ENCODE results near the gene NHERF2. TPM values are rescaled to one million over a fixed set of nuclear protein-coding genes. Genes with fewer than 3 reads are reported as not detected.
"Not testable (repeated sequence)": the region's sequence is repeated elsewhere in the genome, so short reads cannot be mapped to it uniquely, and the experiment has no call there.

Gene NHERF2
- total RNA-seq, 1 donor from 2014 or later, result 235 TPM

DNA sequence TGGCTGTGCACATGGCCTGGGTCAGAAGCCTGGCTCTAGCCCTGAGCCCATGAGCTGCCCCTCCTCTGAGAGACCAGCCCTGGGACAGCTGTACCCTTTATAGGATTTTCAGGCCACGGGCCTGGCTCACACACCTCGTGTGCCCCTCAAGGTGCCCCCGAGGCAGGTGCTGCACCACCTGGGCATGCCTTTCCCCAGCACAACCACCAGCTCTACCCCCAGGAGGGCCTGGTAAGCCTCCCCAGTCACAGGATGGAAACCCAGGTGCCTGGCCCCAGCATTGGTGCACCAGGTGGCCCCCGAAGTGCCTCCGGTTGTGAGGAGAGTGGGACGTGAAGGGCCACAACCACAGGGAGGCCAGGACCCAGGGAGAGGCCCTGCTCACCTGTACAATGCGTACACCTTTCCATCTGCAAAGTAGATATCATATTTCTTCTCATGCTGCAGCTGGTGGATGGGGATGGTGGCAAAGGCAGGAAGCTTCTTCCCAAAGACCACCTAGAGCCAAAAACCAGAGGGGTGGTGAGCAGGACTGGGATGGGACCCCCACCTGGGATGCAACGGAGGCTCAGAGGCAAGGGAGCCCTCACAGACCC lies 23.4 kb upstream of the NHERF2 start:
- intact Hi-C loops (cut with micrococcal nuclease), result no loop called here
- ATAC-seq (no peak), DNase-seq (peak; percentile 25)

GRCh38 chr16:2003827-2004641 lies 22.7 kb upstream of the NHERF2 start:
- intact Hi-C loops (cut with micrococcal nuclease), result no loop called here
- ATAC-seq, result peak; percentile 88

DNA sequence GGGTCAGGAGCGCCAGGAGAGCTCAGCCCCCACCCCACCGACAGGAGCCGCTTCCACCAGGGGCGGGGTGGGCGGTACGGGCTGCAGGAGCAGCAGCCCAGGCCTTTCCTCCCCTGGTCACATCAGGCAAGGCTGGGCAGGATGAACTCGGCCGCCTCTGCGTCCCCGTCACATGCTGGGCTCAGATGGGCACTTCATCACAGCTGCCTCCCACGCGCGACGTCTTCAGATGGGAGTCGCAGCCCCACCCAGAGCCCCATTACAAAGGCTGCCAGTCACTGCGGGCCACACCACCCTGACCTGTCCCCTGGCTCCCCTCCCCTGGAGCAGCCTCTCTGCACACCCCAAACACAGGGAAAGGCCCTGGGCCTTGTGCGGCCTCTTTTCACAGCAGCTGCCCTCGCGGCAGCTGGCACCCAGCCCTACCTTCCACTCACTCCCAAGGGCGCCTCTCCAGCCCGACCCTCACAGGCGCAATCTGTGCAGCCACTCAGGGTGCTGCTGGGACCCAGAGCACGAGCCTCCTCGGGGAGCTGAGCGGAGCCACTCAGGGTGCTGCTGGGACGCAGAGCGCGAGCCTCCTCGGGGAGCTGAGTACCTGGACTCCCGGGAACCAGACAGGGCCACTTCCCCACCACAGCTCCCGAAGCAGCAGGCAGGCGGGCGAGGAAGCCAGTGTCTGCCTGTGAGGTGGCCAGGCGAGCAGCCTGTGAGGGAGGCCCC lies 21.7 kb upstream of the NHERF2 start:
- intact Hi-C loops (cut with micrococcal nuclease), result no loop called here
- DNase-seq (peak; percentile 32), ATAC-seq (no peak)

More at GRCh38 chr16:2003827-2004641, 22.7 kb upstream of the NHERF2 start:
- peak; percentile 95 for DNase-seq

- intact Hi-C loops (cut with micrococcal nuclease), result no loop called here
- DNase-seq (no peak), ATAC-seq (no peak)
Observed at GRCh38 chr16:2005646-2006045, 21.1 kb upstream of the NHERF2 start.

DNA sequence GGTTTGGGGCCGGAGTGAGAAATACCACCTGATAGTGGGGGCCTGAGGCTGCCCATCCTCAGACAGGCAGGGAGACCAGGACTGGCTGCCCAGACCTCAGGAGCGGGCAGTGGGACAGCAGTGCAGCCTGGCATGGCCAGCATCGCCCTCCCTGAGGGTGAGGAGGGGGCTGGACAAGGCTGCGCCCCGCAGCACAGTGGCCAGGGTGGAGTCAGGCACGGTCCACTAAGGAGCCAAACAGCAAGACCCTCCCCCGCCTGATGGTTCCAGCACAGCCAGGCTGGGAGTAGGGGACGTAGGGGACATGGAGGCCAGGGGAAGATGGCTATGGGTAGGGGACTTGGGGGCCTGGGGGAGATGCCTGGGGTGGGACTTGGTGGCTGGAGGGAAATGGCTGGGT lies 20.4 kb upstream of the NHERF2 start:
- DNase-seq, result no peak
- no peak for ATAC-seq
- intact Hi-C loops (cut with micrococcal nuclease), result no loop called here

GRCh38 chr16:2007081-2007836 lies 19.4 kb upstream of the NHERF2 start:
- intact Hi-C loops (cut with micrococcal nuclease), result no loop called here
- DNase-seq (peak; percentile 19), ATAC-seq (no peak)

DNA sequence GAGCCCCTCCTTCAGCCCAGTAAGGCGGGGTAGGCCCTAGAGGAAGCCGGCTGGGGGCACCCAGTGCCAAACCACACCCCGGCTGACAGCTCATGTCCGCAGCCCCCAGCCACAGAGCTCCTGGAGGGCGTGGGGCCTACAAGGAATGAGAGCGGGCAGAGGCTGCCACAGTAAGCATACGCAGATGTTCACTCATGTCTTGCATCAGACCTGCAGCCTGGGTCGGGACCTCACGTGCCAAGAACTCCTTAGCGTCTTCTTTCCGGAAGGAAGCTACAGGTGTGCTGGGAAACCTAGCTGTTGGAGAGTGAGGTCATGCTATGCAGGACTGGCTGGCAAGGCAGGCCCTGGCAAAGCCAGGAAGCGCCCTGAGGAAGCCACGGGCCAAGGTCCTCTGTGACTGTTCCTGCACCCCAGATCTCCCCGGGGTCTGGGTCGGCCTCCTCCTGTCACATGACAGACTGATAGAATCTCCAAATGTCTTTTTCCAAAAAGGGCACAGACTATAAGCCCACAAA lies 18.6 kb upstream of the NHERF2 start:
- intact Hi-C loops (cut with micrococcal nuclease), result no loop called here
- DNase-seq (peak; percentile 41), ATAC-seq (no peak)

DNA sequence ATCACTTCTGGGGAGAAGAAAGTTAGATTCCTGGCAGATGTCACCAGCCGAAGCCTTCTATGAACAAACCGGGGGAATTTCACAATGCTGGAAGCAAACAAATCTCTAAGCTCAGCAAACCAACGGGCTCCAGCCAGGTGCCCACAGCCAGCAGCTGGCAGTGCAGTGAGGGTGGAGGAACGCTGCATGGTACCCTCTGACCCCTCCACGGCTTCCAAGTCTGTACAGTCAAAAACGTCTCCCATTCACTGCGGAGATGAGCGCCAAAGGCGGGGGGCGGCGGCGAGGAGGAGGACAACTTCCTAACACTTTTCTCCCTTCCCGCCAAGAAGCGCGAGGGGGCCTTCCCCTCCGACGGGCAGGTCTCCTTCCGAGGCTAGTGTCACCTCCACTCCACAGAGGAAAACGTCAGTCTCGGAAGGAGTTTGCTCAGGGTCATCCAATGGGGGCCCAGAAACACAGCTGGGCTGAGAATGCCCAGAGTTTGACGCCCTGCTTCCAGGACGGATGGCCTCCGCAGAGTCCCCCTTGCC lies 18.0 kb upstream of the NHERF2 start:
- peak; percentile 36 for DNase-seq
- no peak for ATAC-seq
- intact Hi-C loops (cut with micrococcal nuclease), result no loop called here

DNA sequence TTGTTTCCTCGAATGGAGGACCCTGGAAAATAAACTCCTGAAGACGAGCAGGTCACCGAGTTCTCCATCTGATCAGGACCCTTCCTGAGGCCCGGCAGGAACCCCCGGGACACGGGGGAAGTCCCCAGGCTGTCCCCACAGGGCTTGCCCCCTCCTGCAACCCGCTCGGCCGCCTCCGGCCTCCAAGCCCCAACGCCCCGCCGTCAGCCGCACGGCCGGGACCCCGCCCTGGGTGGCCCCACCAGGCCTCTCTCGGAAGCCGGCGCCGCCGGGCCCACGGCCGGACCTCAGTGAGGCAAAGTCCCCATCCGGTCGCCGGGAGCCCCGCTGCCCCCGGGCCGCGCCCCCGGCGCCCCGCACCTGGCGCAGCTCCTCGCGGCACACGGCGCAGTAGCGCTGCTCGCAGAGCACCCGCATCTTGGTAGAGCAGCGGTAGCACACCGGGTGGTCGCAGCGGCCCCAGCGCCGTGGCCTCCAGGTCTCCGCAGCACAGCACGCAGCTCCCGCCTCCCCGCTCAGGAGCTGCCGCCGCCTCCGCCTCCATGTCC lies 17.5 kb upstream of the NHERF2 start:
- intact Hi-C loops (cut with micrococcal nuclease), result no loop called here
- peak; percentile 49 for DNase-seq
- peak; percentile 3 for ATAC-seq

GRCh38 chr16:2009791-2010510 lies 16.8 kb upstream of the NHERF2 start, which contains the start of gene ZNF598:
TSS of gene ZNF598 (minus strand) at chr16:2009821.
- DNase-seq (peak; percentile 93), ATAC-seq (peak; percentile 96)
- intact Hi-C loops (cut with micrococcal nuclease), result no loop called here

DNA sequence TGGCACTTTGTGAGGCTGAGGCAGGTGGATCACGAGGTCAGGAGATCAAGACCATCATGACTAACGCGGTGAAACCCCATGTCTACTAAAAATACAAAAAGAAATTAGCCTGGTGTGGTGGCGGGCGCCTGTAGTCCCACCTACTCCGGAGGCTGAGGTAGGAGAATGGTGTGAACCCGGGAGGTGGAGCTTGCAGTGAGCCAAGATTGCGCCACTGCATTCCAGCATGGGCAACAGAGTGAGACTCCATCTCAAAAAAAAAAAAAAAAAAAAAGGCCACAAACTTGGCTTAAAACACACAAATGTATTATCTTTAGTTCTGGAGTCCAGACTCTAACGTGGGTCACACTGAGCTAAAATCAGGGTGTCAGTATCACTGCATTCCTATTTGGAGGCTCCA lies 15.0 kb upstream of the NHERF2 start:
- ATAC-seq; DNase-seq; intact Hi-C loops (cut with micrococcal nuclease): not testable (repeated sequence)

DNA sequence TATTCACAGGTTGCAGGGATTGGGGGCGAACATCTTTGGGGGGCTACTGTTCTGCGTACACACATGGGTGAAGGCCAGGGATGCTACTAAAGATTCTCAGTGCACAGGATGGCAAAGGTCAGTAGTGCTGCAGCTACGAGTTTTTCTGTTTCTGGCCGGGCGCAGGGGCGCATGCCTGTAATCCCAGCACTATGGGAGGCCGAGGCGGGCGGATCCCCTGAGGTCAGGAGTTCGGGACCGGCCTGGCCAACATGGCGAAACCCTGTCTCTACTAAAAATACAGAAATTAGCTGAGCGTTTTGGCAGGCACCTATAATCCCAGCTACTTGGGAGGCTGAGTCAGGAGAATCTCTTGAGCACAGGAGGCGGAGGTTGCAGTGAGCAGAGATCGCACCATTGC lies 13.2 kb upstream of the NHERF2 start:
- DNase-seq (no peak), ATAC-seq (no peak)
- intact Hi-C loops (cut with micrococcal nuclease), result no loop called here

DNA sequence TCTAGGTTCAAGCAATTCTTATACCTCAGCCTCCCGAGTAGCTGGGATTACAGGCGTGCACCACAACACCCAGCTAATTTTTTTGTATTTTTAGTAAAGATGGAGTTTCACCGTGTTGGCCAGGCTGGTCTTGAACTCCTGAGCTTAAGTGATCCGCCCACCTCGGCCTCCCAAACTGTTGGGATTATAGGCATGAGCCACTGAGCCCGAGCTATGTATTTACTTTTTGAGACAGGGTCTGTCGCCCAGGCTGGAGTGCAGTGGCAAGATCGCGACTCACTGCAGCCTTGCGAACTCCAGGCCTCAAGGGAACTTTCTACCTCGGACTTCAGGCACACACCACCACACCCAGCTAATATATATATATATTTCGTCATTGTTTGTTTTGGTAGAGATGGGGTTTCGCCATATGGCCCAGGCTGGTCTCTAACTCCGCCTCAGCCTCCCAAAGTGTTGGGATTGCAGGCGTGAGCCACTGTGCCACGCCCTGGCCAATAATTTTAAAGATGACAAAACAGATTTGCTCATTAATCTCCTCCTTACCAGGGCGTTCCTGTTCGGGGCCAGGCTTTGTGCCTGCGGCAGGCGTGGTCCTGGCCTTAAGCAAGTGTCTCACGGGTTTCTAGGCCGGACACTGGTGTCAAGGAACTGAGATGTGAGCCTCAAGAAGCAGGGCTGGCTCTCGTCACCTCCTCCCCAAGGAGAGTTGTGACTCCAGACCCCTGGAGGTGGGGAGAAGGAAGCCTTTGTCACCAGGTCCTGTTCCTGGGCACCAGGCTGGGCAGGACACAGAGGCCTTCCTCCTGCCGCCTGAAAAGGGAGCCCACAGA lies 11.4 kb upstream of the NHERF2 start:
- ATAC-seq (no peak), DNase-seq (no peak)
- intact Hi-C loops (cut with micrococcal nuclease), result no loop called here

DNA sequence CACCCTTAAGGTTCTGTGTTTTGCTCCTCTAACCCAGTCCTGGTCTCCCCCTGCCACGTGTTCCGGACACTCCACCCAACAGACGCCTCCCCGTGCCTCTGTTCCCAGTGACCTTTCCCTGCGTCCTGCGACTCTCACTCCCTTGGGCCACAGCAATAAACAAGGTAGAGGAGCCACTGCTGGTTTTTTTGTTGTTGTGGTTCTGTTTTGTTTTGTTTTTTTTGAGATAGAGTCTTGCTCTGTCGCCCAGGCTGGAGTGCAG lies 10.8 kb upstream of the NHERF2 start:
- intact Hi-C loops (cut with micrococcal nuclease), result no loop called here
- DNase-seq (no peak), ATAC-seq (no peak)

DNA sequence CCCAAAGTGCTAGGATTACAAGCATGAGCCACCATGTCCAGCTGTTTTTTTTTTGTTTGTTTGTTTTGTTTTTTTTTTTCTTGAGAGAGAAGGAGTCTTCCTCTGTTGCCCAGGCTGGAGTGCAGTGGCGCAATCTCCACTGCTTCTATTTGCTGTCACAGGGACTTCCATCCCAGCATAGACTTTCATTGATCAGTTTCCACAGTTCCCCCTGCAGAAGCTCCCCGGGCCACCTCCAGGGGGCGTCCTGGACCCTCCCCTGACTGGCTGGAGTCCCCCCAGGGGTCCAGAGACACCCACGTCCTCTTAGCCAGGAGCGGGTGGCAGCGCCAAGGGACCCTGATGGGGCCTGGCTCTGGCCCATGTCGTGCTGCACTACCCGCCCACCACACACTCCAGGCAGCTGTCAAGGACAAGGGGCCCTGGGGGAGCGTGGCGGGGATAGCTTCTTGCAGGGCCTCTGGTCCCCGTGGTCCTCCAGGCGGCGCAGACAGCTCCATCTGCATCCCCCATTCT lies 10.2 kb upstream of the NHERF2 start:
- ATAC-seq, result no peak
- DNase-seq, result peak; percentile 30
- intact Hi-C loops (cut with micrococcal nuclease), result no loop called here

GRCh38 chr16:2019518-2019920 lies 7.2 kb upstream of the NHERF2 start, which contains the start of gene NPW:
TSS of gene NPW (plus strand) at chr16:2019785.
- intact Hi-C loops (cut with micrococcal nuclease), result no loop called here
- DNase-seq, result no peak
- ATAC-seq, result no peak
